ENCODE results near the gene SH3GLB2.

- TF ChIP-seq CTCF (conservative IDR thresholded peaks at IDR 0.05; ENCODE audit: low read length) (no peak), EZH2phosphoT487 (IDR thresholded peaks at IDR 0.05; ENCODE audit: borderline replicate concordance) (no peak)
Observed at GRCh38 chr9:129014608-129015007, 13.5 kb downstream of the SH3GLB2 start.
